Hematopoietic multipotent progenitor cell treated with erythropoietin and hydrocortisone succinate and interleukin-3 and kit ligand, for 17 days (in vitro differentiated cells): ENCODE measurements around the gene SMARCE1.
"Not testable (repeated sequence)": the region's sequence is repeated elsewhere in the genome, so short reads cannot be mapped to it uniquely, and the experiment has no call there.

ENCODE experiments used
- DNase-seq: peaks from one replicate; pipeline ENCODE4 v3.0.0-alpha.2; 2015; ENCODE audit warnings: low spot score

Gene SMARCE1

DNA sequence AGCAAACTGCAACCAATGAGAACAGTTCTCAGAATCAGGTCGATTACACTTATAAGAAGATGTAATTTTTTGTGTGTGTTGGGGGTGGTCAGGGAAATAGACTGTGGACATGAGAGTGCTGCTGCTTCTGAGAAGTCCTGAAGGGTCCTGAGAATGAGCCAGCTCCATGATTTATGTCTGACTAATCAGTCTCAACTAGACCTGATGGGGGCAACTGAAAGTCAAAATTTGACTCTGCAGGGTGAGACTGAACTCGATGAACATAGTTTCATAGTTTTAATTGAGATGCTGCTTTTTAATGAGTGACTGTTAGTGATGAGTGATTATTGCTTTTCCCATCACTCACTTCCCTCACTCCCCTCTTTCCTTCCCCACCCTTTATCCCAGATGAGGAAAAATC lies 37.3 kb downstream of the SMARCE1 start:
- DNase-seq = no peak

DNA sequence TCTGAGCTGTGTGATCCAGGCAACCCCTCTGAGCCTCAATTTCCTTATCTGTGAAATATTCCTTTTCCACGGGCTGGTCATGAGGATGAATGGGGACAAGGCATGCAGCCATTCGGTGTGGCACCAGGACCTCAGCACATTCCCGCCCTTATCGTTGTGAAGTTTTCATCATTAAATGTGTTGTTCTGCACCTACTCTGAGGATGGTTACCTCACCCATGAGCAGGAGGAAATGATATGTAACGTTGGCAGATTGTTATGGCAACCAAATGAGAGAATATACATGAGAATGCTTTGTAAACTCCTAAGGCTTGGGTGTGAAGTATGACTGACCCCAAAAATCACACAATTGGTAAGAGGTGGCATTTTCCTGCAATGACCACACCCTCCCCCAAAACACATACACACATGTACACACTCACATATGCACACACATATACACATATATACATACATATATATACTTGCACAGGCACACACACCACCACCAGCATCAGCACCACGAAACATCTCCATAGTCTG lies 39.5 kb downstream of the SMARCE1 start:
- DNase-seq = no peak

DNA sequence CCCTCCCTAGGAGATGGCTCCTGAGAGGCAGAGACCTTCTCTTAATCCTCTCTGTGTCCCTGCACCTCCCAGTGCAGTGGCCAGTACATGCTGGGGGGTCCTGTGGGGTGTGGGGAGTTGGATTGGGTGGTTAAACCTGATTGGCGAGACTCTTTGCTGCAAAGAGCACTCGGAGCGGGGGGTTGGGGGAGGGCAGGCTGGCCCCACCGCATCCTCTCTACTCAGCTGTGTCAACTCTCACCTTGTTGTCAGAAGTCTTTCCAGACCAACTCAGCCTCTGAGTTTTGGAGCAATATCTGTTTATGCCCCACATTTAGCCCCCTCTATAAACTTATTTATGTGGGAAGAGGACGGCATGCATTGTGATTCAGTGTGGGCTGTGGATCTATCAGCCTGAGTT lies 40.0 kb downstream of the SMARCE1 start:
- no peak for DNase-seq

DNA sequence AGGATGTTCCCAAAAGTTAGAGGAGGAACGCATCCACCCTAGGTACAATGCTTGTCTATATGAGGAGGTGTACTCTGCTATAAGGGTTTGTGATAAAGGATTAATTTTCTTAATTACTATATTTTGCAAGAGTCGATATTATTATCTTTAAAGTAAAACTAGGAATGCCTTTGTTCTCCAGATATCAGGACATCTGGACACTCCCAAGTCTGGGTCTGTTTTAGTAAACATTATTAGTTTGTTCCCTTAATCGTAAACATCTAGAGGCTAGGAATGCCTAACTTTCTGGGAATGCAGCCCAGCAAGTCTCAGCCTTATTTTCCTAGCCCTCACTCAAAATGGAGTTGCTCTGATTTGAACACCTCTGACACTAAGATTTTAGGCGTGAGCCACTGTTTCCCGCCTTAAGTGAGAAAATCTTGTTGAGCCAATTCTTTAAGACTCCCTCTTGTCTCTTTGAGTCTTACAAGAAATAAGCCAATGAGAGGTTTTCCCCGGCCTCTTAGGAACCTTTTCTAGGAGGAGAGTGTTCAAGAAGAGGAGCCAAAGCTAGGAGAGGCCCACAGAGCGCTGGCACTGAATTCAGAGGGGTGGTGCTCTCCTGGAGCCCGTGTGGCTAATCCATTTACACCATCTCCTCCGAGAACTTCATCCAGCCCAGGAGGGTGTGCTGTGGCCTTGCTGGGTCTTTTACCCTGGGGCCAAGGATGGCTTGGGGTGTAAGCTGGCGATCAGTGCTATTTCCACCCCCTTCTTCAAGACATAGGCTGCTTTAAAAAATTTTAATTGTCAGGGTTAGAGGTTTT lies 40.9 kb downstream of the SMARCE1 start:
- no peak for DNase-seq

DNA sequence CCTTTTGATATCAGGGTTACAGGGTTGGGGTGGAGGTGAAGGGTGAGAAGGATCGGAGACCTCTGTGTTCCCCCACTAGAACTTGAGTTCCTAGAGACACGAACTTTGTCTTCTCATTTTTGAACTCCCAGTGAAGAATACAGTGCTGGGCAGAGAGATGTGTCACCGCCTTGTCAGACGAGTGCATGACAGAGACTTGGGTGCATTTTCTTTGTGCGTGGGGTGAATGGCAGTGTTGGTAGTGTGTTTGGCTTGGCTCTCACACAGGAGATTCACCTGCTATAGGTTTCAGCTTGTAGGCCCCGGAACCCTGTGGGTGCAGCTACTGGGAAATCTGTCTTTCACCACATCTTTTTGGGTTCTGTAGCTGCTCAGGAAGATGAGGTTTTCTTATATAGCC lies 42.3 kb downstream of the SMARCE1 start:
- DNase-seq = no peak

DNA sequence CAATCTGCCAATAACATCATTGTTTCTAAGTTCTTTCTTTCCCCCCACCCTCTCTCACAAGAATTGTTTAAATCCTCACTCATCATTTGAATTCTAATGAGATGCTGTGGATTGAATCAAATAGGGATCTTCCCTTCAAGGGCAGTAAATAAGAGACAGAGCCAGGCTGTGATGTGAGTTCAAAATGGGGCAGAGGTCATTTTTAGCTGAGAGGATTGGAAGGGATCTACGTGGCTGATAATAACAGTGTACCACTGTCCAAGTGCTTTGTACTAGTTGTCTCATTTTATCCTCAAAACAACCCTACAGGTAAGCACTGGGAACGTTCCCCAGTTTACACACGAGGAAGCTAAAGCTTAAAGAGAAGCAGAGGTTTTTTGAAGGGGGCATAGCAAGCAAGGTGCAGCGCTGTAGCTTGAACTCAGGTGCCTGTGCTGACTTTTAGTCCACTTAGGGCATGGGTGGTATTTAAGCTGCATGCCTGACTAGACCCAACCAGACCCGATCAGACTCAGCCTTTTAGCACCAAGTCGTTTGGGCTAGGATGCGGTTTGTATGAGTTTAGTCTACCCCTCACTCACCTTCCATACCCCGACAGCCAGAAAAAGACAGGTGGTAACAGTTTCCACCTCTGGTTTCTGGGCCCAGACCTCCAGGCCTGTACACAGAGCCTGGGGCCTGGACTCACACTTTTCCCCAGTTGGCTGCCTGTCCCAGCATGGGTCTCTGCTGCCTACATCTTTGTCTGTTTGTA lies 43.1 kb downstream of the SMARCE1 start:
- no peak for DNase-seq

DNA sequence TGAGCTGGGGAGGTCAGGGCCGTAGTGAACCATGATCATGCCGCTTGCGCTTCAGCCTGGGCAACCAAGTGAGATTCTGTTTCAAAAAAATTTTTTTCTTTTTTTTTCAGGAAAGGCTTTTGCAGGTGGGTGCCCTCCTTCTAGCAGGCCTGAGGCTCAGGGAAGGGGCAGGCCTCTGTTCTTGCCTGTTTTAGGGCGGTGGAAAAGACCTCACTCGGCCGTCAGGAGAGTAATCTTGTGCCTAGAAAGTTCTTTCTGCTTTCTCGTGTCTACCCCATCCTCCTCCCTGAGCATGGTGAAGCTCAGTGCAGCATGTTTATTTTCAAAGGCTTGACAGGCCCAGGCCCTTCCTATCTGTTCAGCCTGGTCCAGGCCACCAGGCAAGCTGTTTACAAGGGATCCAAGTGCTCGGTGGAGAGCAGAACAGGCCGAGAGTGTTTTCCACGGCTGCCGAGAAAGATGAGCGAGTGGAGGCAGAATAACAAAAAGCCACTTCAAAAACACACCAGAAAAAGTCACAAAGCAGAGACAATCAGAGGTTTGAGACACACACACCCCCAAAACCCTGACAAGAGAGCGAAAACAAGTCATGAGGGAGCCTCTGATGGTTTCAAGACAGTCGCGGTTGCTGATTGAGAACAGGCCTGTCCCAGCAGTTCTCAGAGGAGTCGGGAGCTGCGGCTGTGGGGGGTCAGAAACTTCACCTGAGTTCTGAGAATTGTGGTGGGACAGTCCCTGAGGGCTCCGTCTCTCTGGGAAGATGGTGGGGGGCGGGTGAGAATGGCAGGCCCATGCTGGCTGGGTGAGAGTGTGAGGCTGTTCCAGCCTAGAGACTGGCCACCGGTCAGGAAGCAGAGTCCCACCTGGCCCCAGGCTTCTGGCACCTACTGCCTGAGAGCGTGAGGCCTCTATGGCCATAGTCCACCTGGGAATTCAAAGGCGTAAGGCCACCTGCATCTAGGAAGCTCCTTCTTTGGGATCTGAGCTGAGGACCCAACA lies 44.9 kb downstream of the SMARCE1 start:
- DNase-seq = no peak

DNA sequence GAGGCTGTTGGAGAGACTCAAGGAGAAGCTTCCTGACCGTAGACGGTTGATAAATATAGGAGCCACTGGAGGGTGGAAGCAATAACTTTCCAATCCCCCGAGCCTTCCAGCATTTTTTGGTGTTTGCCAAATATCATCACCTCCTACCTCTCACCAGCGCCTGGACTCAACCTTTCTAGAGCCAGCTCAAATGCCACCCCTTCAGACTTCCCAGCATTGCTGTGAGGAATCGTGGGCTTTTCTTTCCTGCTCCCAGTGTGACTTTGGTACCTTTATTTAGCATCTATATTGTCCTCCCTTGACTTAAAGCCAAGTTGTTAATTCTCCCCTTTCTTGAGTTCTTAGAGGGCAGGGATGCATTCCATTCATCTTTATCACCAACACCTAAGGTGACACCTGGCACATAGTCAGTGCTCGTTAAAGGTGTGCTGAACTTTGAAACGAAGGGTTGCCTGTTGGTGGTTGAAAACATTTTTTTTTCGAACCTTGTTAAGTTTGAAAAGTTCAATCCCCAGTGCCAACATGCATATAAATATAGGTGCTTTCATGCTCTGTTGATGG lies 47.1 kb downstream of the SMARCE1 start:
- DNase-seq = no peak

DNA sequence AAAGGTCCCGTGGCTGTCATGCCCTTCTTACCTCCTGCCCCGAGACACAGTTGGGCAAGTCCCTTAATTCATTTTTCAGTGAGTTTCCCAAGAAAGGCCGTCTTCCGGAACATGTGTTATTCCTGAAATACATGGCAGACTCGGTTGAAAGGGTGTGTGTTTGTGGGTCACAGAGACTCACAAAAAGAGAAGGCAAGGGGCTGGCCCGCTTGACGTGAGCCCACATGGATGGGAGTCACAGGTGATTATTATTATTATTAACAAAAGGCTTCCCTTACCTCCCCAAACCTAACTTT lies 48.2 kb downstream of the SMARCE1 start:
- no peak for DNase-seq

DNA sequence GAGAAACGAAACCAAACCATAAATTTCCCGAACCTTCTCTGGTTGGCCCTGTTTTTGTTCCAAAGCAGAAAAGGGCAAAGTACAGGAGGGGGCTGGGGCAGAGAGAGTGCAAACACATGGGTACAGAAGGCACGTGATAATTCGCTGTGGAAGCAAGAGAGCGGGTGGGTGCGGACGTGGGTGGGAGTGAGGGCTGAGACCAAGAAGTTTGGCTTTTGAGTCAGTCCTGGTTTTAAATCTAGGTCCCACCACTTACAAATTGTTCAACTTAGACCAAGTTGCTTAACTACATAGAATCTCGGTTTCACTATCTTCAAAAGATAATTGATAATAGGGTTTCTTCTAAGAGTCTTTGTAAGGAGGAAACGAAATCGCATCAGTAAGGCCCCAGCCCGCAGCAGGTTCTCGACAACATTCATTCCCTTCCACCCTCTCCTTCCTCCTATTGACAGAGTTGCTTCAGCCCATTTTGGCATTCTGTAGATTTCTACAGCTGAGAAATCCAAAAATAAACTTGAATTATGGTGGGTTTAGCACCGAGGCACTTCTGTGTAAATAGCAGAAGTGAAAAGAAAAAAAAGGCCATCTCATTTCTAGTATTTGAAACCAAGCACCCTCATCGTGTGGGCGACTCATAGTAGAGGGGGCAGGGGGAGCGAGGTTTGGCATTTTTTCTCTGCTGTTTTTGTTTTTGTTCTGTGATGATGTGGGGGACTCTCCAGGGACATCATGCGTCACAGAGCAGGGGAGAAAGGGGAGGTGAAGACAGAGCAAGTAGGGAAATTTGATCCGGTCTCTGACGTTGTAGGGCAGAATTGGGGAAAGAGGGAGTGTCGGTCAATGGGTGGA lies 48.8 kb downstream of the SMARCE1 start:
- no peak for DNase-seq

DNA sequence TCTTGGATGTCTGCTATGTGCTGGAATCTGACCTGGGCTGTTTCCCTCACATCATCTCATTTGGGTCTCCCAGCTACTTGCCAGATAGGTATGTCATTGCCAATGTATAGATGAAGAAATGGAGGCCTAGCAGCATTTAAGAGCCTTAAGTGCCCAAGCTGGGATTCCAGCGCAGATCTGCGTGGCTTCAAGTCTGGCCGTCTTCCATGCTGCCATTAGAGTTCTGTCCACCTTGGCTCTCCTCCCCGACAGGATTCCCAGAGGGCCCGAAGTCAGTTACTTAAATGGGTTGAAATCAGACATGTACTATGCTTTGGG lies 49.4 kb downstream of the SMARCE1 start:
- no peak for DNase-seq

DNA sequence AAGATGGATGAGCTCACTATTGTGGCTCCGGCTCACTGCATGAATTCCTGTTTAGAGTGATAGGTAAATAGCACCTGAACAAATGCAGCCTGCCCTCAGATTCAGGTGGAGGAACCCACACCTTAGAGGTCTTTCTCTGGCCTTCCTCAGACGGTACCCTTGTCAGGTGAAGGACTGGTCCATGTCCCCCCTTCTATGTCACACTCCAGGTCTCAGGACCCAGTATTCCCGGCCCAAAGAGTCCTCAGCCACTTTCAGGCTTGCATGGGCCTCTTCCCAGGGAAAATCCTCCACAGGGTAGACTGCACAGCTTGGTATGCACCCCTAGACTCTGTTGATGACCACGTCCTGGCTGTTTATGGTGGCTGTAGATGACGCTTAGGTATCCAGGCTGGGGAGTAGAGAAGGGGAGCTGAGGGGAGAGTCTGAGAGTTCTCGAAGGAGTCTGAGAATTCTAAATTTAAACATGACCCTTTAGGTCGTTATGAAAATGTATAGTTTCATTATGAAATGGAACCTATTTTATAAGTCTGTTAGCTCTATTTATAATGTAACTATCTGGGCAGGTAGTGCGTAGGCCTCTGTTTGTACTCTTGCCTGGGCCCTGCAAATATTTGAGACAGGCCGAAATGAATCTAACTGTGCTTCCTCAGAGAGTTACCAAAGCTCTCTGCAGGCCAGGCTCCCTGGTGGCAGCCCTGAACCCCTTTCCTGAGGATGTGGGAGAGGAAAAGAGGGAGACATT lies 49.9 kb downstream of the SMARCE1 start:
- no peak for DNase-seq

DNA sequence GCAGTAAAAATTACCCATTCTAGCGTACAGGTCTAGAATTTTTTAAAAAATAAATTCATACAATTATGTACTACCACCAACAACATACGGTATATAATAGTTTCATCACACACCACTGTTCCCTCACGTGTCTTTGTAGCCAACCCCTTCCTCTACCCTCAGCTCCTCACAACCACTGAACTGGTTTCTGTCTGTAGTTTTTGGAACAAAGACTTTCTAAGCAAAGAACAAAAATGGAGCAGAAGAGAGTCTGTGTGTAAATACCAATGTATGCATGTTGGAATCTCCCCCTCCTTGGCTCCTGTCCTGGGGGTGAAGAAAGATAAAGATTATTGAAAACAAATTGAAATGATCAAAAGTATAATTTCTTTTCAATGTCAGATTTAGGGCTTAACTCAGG lies 50.5 kb downstream of the SMARCE1 start:
- DNase-seq = no peak

DNA sequence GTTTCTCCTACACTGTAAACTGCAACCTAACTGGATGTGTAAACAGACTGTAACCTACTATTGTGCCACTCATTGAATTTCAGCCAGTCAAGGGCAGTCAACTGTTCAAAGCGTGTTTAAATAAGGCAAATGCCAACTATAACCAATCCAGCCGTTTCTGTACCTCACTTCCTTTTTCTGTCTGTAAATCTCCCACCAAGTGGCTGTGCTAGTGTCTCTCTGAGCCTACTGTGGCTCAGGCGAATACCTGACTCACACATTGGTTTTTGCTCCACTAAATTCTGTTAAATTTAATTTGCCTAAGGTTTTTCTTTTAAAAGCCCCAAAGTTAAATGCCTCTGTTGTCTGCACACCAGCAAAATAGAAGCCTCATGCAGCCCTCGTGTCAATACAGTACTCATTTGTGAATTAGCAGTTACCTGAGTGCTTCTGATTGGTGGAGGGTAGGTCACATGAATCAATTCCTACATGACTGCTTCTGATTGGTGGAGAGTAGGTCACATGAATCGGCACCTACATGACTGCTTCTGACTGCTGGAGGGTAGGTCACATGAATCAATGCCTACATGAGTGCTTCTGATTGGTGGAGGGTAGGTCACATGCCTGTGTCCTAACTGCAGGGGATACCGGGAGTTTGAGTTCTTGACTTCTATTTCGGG lies 51.2 kb downstream of the SMARCE1 start:
- peak; percentile 6 for DNase-seq

DNA sequence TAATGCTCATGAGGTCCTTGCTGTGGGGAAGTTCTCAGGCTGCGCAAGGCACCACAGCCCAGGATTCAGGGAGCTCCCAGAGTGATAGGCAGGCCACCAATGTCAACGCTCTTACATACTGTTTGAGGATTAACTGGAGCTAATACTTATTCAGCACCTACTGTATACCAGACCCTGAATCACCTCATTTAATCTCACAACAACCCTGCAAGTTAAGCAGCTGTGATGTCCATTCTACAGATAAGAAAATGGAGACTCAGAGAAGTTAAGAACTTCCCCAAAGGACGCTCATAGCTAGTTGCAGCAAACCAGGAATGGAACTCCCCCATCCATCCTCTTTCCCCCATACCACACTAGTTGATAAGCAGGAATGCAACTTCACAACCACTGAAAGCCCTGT lies 56.9 kb downstream of the SMARCE1 start:
- no peak for DNase-seq

DNA sequence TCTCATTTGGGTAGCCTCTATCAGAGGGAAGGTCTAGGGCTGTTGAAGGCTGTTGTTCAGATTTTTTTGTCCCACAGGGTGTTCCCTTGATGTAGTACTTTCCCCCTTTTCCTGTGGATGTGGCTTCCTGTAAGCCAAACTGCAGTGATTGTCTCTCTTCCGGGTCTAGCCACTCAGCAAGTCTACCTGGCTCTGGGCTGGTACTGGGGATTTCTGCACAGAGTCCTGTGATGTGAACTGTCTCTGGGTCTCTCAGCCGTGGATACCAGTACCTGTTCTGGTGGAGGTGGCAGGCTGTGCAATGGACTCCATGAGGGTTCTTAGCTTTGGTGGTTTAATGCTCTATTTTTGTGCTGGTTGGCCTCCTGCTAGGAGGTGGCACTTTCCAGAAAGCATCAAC lies 59.1 kb downstream of the SMARCE1 start:
- no peak for DNase-seq

DNA sequence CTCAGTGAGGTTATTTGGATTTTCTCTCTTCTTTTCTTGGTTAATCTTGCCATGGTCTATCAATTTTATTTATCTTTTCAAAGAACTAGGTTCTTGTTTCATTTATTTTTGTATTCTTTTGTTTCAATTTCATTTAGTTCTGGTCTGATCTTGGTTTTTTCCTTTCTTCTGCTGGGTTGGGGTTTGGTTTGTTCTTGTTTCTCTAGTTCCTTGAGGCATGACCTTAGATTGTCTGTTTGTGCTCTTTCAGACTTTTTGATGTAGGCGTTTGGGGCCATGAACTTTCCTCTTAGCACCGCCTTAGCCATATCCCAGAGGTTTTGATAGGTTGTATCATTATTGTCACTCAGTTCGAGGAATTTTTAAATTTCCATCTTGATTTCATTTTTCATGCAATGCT lies 61.4 kb downstream of the SMARCE1 start:
- DNase-seq = not testable (repeated sequence)

DNA sequence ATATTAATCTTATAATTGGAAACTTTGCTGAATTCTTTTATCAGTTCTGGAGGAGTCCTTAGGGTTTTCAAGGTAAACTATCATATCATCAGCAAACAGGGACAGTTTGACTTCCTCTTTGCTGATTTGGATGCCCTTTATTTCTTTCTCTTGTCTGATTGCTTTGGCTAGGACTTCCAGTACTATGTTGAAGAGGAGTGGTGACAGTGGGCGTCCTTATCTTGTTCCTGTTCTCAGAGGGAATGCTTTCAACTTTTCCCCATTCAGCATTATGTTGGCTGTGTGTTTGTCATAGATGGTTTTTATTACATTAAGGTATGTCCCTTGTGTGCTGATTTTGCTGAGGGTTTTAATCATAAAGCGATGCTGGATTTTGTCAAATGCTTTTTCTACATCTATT lies 62.7 kb downstream of the SMARCE1 start:
- DNase-seq = not testable (repeated sequence)

DNA sequence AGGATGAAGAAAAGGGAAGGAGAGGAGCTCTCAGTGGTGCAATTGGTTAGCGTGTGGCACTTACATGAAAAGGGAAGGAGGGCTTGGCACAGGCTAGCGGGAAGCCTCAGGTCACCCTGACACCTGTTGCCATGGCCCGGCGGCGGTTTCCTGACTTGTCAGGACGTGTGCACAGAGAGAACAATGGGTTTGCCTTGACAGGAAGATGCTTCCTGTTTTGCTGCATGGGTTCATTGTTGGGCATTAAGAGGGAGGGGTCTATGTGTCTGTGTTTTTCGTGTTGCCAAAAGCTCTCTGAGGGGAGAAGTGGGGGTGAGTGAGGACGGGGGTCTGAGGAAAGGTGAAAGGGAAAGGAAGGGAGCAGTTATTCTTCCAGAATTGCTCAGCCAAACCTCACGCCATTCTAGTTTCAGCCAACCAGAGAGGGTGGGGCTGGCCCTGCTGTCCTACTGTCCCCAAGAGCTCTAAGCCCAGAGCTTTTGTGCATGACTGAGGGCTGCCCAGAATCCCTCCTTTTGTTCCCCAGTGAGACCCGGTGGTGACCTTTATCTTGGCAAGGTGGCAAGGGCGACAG lies 65.2 kb downstream of the SMARCE1 start:
- no peak for DNase-seq

DNA sequence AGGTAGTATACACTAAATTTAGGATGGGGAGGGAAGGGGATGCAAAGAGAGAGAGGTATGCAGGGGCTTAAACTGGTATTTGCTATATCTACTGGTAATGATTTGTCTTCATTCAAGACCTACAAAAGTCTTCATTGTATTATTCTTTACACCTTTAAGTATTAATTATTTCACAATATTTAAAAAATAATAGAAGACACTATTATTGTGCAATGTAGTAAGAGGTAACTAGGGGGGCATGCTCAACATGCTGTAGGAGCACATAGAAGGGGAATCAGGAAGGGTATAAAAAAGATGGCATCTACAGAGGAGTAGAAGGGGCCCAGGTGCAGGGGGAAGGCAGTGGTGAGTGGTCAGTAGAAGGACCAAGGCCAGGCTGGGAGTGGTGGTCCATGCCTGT lies 67.5 kb downstream of the SMARCE1 start:
- no peak for DNase-seq
